HAP-1 (cell line): ENCODE data around the gene TMEM11.
"Not testable (repeated sequence)": the region's sequence is repeated elsewhere in the genome, so short reads cannot be mapped to it uniquely, and the experiment has no call there.

Source experiments
- DNase-seq, 2 experiments: peaks; one replicate each; pipeline ENCODE4 v3.0.0-alpha.2; 2016 to 2020; ENCODE audit warnings: low spot score in 2 of 2
- H3K27me3 ChIP-seq: fragments of 250-450 bp; sonication (Bioruptor Pico); 2 replicates; pipeline ENCODE4 v1.5.1; 2020; ENCODE audit warnings: low read depth, mild to moderate bottlenecking, moderate library complexity
- H3K36me3 ChIP-seq: fragments of 250-450 bp; sonication (Bioruptor Pico); replicated peaks from 2 replicates; pipeline ENCODE4 v1.5.1; 2020; ENCODE audit warnings: mild to moderate bottlenecking
- H3K4me1 ChIP-seq: fragments of 250-450 bp; sonication (Bioruptor Pico); 2 replicates; pipeline ENCODE4 v1.5.1; 2020; ENCODE audit warnings: mild to moderate bottlenecking
- H3K4me3 ChIP-seq: fragments of 250-450 bp; sonication (Bioruptor Pico); 2 replicates; pipeline ENCODE4 v1.5.1; 2020; ENCODE audit warnings: mild to moderate bottlenecking, moderate library complexity
- H3K9me3 ChIP-seq: fragments of 250-450 bp; sonication (Bioruptor Pico); 2 replicates; pipeline ENCODE4 v1.5.1; 2020; ENCODE audit warnings: mild to moderate bottlenecking, moderate library complexity
- in situ Hi-C: fragments of 300-500 bp; cut with MboI; formaldehyde crosslinking; loops from 3 replicates; pipeline ENCODE4 v1.14.3; 2020; ENCODE audit warnings: low sequenced_read_pairs, inconsistent platforms, mixed read lengths

The TMEM11 gene

GRCh38 chr17:21194226-21194625 lies 19.7 kb downstream of the TMEM11 start:
- H3K9me3 ChIP-seq = no peaks in the 10 kb centered on the region
- H3K27me3 ChIP-seq = no peaks in the 10 kb centered on the region
- peaks cover 19% of the 10 kb centered on the region for H3K36me3 ChIP-seq
- no peak for DNase-seq
- in situ Hi-C loops = no loop called here
- H3K4me1 ChIP-seq = no peaks in the 10 kb centered on the region
- no peak overlapping the region for H3K4me3 ChIP-seq

- DNase-seq = no peak
- Histone ChIP-seq H3K27me3 (no peaks in the 10 kb centered on the region), H3K4me3 (no peak overlapping the region), H3K36me3 (peaks cover 14% of the 10 kb centered on the region), H3K4me1 (no peaks in the 10 kb centered on the region), H3K9me3 (no peaks in the 10 kb centered on the region)
- in situ Hi-C loops = no loop called here
Observed at GRCh38 chr17:21193031-21193430, 20.9 kb downstream of the TMEM11 start.

DNA sequence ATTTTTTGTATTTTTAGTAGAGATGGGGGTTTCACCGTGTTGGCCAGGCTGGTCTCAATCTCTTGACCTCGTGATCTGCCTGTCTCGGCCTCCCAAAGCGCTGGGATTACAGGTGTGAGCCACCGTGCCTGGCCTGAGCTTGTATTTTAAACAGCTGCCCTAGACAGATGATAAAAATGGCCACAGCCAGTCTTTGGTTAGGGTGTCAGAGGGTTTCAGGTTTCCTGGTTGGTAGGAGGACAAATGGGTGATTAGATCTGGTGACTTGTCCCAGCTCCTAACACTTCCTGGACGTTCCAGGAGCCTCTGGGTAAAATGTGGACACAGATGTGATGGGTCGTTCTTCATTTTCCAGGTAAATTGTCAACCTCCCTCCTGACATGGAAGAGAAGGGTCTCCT lies 21.5 kb downstream of the TMEM11 start:
- H3K4me1 ChIP-seq, H3K4me3 ChIP-seq, H3K27me3 ChIP-seq, H3K9me3 ChIP-seq, in situ Hi-C loops, H3K36me3 ChIP-seq, DNase-seq: not testable (repeated sequence)

GRCh38 chr17:21191698-21192097 lies 22.3 kb downstream of the TMEM11 start:
- in situ Hi-C loops = no loop called here
- Histone ChIP-seq H3K9me3 (no peaks in the 10 kb centered on the region), H3K4me1 (no peaks in the 10 kb centered on the region), H3K27me3 (no peaks in the 10 kb centered on the region), H3K36me3 (peaks cover 3% of the 10 kb centered on the region; the same call in 1 of the 2 replicates), H3K4me3 (no peak overlapping the region)
- DNase-seq = no peak

DNA sequence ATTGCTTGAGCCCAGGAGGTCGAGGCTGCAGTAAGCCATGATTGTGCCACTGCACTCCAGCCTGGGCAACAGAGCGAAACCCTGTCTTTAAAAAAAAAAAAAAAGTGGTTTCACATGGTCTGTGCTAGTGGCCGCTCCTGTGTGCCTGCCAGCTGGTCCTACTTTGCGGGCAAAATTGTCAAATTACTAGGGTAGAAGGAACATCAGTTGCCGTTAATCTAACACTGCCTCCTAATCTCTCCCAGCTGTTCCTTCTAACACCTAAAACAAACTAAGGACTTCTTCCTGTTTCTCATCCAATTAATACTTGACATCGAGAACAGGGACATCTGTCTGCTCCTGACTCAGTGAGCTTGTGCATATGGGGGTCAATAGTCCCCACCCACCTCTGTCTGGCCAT lies 23.9 kb downstream of the TMEM11 start:
- H3K36me3 ChIP-seq = peaks cover 3% of the 10 kb centered on the region; the same call in 1 of the 2 replicates
- in situ Hi-C loops = no loop called here
- no peak overlapping the region for H3K4me3 ChIP-seq
- no peaks in the 10 kb centered on the region for H3K4me1 ChIP-seq
- no peaks in the 10 kb centered on the region for H3K27me3 ChIP-seq
- no peak for DNase-seq
- no peaks in the 10 kb centered on the region for H3K9me3 ChIP-seq

DNA sequence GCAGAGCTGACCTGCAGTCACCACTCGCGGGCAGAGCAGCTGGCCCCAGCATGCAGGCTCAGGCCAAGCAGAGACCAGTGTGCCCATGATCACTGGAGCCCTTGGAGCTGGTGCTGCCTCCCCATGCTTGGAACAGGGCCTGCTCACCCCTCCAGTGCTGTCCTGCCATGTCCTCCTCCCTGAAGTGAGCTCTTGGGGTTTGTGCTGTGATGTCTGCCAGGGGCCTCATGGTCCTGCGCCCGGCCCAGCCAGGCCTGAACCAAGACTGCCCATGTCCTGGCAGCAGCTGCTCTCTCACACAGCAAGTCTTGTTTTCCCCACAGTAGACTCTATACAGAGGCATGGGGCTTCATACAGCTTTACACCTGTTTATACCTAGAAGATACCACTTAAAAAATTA lies 24.6 kb downstream of the TMEM11 start:
- H3K4me1 ChIP-seq = no peaks in the 10 kb centered on the region
- no peaks in the 10 kb centered on the region for H3K27me3 ChIP-seq
- H3K36me3 ChIP-seq = peaks cover 3% of the 10 kb centered on the region; the same call in 1 of the 2 replicates
- H3K4me3 ChIP-seq = no peak overlapping the region
- in situ Hi-C loops = no loop called here
- no peaks in the 10 kb centered on the region for H3K9me3 ChIP-seq
- no peak for DNase-seq

- Histone ChIP-seq H3K4me3 (no peak overlapping the region), H3K9me3 (no peaks in the 10 kb centered on the region), H3K27me3 (no peaks in the 10 kb centered on the region), H3K4me1 (no peaks in the 10 kb centered on the region), H3K36me3 (no peaks in the 10 kb centered on the region; the same call in 1 of the 2 replicates)
- DNase-seq = no peak
- in situ Hi-C loops = no loop called here
Observed at GRCh38 chr17:21186399-21187187, 27.4 kb downstream of the TMEM11 start.

GRCh38 chr17:21185061-21185460 lies 28.9 kb downstream of the TMEM11 start:
- H3K36me3 ChIP-seq = no peaks in the 10 kb centered on the region; the same call in 1 of the 2 replicates
- no peaks in the 10 kb centered on the region for H3K4me1 ChIP-seq
- in situ Hi-C loops = no loop called here
- H3K4me3 ChIP-seq = no peak overlapping the region
- no peaks in the 10 kb centered on the region for H3K9me3 ChIP-seq
- DNase-seq = no peak
- H3K27me3 ChIP-seq = no peaks in the 10 kb centered on the region

- Histone ChIP-seq H3K4me1 (no peaks in the 10 kb centered on the region), H3K27me3 (no peaks in the 10 kb centered on the region), H3K36me3 (no peaks in the 10 kb centered on the region; the same call in 1 of the 2 replicates), H3K4me3 (no peak overlapping the region), H3K9me3 (no peaks in the 10 kb centered on the region)
- in situ Hi-C loops = no loop called here
- no peak for DNase-seq
Observed at GRCh38 chr17:21184570-21184969, 29.4 kb downstream of the TMEM11 start.

- Histone ChIP-seq H3K36me3 (no peaks in the 10 kb centered on the region; the same call in 1 of the 2 replicates), H3K4me1 (no peaks in the 10 kb centered on the region), H3K27me3 (no peaks in the 10 kb centered on the region), H3K9me3 (no peaks in the 10 kb centered on the region), H3K4me3 (no peak overlapping the region)
- in situ Hi-C loops = no loop called here
- no peak for DNase-seq
Observed at GRCh38 chr17:21183468-21183867, 30.5 kb downstream of the TMEM11 start.

- in situ Hi-C loops = no loop called here
- no peaks in the 10 kb centered on the region for H3K4me1 ChIP-seq
- no peaks in the 10 kb centered on the region for H3K9me3 ChIP-seq
- no peak overlapping the region for H3K4me3 ChIP-seq
- DNase-seq = no peak
- no peaks in the 10 kb centered on the region for H3K27me3 ChIP-seq
- H3K36me3 ChIP-seq = no peaks in the 10 kb centered on the region; the same call in none of the 2 replicates
Observed at GRCh38 chr17:21177854-21178600, 35.9 kb downstream of the TMEM11 start.

DNA sequence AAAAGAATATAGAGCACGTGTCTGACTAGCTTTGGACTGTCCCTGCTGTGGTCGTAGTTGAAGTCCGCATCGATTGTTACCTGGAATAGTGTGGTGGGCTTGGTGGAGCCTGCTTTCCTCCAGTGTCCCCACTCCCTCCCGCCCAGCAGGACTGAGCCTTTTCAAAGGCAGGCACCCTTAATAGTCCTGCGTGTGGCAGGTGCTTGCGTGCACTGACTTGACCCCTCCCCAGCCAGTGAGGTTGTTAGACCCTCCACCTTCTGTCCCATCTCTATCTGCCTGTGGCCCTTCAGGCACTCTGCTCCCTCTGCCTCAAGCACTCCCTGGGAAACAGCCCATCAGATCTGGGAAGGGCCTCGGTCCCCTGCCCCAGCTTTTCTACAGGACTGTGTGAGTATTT lies 36.6 kb downstream of the TMEM11 start:
- in situ Hi-C loops = no loop called here
- no peak overlapping the region for H3K4me3 ChIP-seq
- no peaks in the 10 kb centered on the region for H3K27me3 ChIP-seq
- H3K9me3 ChIP-seq = no peaks in the 10 kb centered on the region
- no peak for DNase-seq
- H3K4me1 ChIP-seq = no peaks in the 10 kb centered on the region
- no peaks in the 10 kb centered on the region; the same call in 1 of the 2 replicates for H3K36me3 ChIP-seq

DNA sequence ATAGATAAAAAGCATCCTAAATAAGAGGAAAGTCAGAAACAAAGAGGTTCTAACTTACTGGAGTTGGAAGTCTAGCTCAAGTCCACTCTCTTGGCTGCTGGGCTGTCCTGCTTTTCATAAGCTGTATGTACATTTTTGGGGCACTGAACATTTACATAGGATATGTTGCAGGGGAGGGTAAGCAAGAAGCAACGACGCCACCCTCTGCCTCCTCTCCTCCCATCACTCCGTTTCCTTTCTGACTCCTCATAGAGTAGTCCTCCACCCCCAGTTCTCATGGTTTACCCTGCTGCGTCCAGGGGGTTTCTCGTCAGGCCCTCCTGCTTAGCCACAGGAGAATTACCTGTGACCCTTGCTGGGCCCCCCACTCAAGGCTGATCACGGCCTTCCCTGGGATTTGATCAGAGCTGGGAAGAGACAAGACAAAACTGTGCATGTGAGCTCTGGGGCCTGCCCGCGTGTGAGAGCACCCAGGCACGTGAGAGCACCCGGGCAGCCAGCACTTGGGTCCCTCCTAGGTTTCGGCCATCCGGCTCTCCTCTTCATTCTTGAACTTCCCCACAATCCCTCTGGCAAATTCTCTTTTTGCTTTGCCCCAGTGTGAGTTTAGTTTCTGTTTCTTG lies 37.1 kb downstream of the TMEM11 start:
- Histone ChIP-seq H3K36me3 (no peaks in the 10 kb centered on the region; the same call in 1 of the 2 replicates), H3K9me3 (no peaks in the 10 kb centered on the region), H3K27me3 (no peaks in the 10 kb centered on the region), H3K4me3 (no peak overlapping the region), H3K4me1 (no peaks in the 10 kb centered on the region)
- no peak for DNase-seq
- in situ Hi-C loops = no loop called here

DNA sequence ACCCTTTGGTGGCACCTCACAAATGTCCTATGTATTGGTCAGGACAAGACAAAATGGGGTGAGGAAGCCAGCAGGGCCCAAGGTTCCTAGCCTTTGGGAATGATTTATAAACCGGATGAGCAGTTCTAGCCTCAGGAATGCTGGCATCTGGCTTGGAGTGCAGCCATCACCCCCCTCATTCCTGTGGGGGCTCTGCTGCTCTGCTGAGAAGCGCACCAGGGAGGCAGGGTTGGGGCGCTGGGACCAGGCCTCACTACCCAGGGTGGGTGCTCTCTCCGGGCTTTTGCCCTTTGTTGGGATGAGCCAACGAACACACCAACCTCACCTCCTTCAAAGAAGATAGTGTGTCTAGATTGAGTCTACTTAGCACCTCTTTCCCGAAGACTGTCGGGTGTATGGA lies 39.2 kb downstream of the TMEM11 start:
- Histone ChIP-seq H3K36me3 (no peaks in the 10 kb centered on the region; the same call in 1 of the 2 replicates), H3K4me1 (no peaks in the 10 kb centered on the region)
- in situ Hi-C loops = no loop called here

More for the DNA sequence above, 39.2 kb downstream of the TMEM11 start:
- Histone ChIP-seq H3K9me3 (no peaks in the 10 kb centered on the region), H3K27me3 (no peaks in the 10 kb centered on the region), H3K4me3 (no peak overlapping the region)
- no peak for DNase-seq
